ENCODE measurements around the gene CD79B. TPM values are rescaled to one million over a fixed set of nuclear protein-coding genes. Genes with fewer than 3 reads are reported as not detected.

Gene CD79B
- total RNA-seq (2013; cell fraction: nucleolus; rRNA removed), result 85.7 and 88.0 TPM in 2 replicates
- total RNA-seq (2014; rRNA removed) (95.9 and 99.0 TPM in 2 replicates), total RNA-seq (2014; rRNA removed; fragmentation: Illumina TruSeq; extraction: Trizol) (59.0 and 63.4 TPM in 2 replicates), total RNA-seq (2021) (102 and 113 TPM in 2 replicates), polyA plus RNA-seq (2011; rRNA removed) (82.8 and 148 TPM in 2 replicates), polyA plus RNA-seq (2014; fragmentation: Illumina TruSeq; extraction: Trizol) (52.1 and 60.2 TPM in 2 replicates), polyA plus RNA-seq (2014; fragmentation: Nextera tagmentation; extraction: Ambion mirVana) (10 to 100 TPM; 17.5 to 48.8 TPM), polyA plus RNA-seq (2014; rRNA removed) (91.4 and 98.4 TPM in 2 replicates), polyA plus RNA-seq (2016; fragmentation: Nextera tagmentation; extraction: Ambion mirVana) (10 to 100 TPM; 77.5 to 80.6 TPM), polyA minus RNA-seq (2011; rRNA and poly(A)+ RNA removed) (126 and 145 TPM in 2 replicates), Bru-seq, nascent RNA (percentile 89 among the genes with signal in this experiment), BruChase-seq, experiment 1, labeled RNA remaining after a 6-hour chase (percentile 86 among the genes with signal in this experiment), BruChase-seq, experiment 2, labeled RNA remaining after a 2-hour chase (percentile 89 among the genes with signal in this experiment)
- polyA plus RNA-seq (2011; ENCODE audit: low read depth), result 31.4 TPM
- 165 and 226 TPM in 2 replicates for polyA plus RNA-seq (2011; cell fraction: cytosol; rRNA removed)
- polyA plus RNA-seq (2011; cell fraction: nucleus; rRNA removed), result 146 and 158 TPM in 2 replicates
- polyA plus RNA-seq (2012), result 69.4 and 81.8 TPM in 2 replicates
- 27.8 and 33.7 TPM in 2 replicates for polyA minus RNA-seq (2011; cell fraction: cytosol; rRNA and poly(A)+ RNA removed)
- polyA minus RNA-seq (2011; cell fraction: nucleus; rRNA and poly(A)+ RNA removed), result 86.2 and 114 TPM in 2 replicates
- long read RNA-seq, experiment 1, transcript CD79B-201 (6 exons, 1,269 nt), result minor isoform, 40 of 112 reads
- long read RNA-seq, experiment 1, transcript CD79B-203 (6 exons, 1,254 nt), result major isoform, 52 of 112 reads
- long read RNA-seq, experiment 1, partial matches to known transcripts, result 3 of 112 reads
- long read RNA-seq, experiment 1, other reads (novel, unspliced or antisense), result 11 of 112 reads
- long read RNA-seq, experiment 2, transcript CD79B-203 (6 exons, 1,254 nt), result major isoform, 85 of 189 reads
- long read RNA-seq, experiment 2, transcript CD79B-201 (6 exons, 1,269 nt), result minor isoform, 83 of 189 reads
- long read RNA-seq, experiment 2, partial matches to known transcripts, result 6 of 189 reads
- long read RNA-seq, experiment 2, other reads (novel, unspliced or antisense), result 10 of 189 reads

DNA sequence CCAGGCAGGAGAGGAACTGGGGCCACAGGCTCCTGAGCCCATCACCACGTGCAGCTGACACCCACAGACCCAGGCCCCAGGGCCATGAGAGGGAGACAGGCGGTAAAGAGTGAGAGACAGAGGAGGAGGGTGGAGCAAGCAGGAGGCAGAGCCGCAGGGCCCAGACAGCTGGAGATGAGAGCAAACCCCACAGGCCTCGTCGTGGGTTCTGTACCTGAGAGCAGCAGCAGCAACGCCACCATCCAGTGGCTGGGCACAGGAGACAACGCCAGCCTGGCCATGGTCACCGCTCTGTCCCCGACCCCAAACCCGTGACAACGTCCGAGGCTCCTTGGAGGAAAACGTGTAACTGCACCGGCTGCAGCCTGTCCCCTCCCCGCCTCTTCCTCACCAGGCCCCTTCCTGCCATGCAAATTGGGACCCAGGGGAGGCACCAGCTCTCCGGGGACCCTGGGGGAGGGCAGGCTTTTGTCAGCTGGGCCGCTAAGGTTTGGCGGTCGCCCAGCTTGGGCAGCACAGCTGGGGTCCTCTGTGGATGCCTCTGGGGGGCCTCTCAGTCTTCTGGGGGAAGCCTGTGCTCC lies at the start of gene CD79B:
Gene CD79B (minus strand): TSS at position 351 of the 581 bp plus-strand sequence. CDS start 70 bp downstream, at position 281.
- POLR2A ChIA-PET, result interaction anchor here (0.6 to 5.9 kb wide), 12 partner anchors 10 to 202 kb away, joined by 3 to 68 read pairs (median 5); partner anchors contain the start of genes ERN1 and ICAM2
- no peaks in the 10 kb centered on the region for H4K20me1 ChIP-seq (ENCODE audit: control insufficient read depth, insufficient read depth)
- SMC1A ChIA-PET (ENCODE audit: uncharacterized antibody, unreplicated experiment), result interaction anchor here (0.7 to 9.0 kb wide), 11 partner anchors 12 to 202 kb away, joined by 3 to 111 read pairs (median 6); partner anchors contain the start of genes GH1 and ICAM2
- no peaks in the 10 kb centered on the region for H3K9me3 ChIP-seq (replicated peaks; ENCODE audit: control insufficient read depth, insufficient read depth, low read length)
- H3K4me3 ChIP-seq, result peak within 1 kb of the TSS; percentile 98
- in situ Hi-C loops (cut with MboI), result no loop called here
- BruUV-seq (replicated peaks), result no TSS peak
- H3K36me3 ChIP-seq (ENCODE audit: control insufficient read depth in 2 of 2, insufficient read depth in 2 of 2, low read length in 1 of 2), result peaks cover 7 to 11% of the 10 kb centered on the region in 2 experiments; a peak in 2 of 4 replicates
- no peaks in the 10 kb centered on the region for H3K27me3 ChIP-seq (replicated peaks in 1 of 2; ENCODE audit: control insufficient read depth in 2 of 2, insufficient read depth in 2 of 2, low read length in 1 of 2)
- peak; percentile 88 for ATAC-seq
- peak; percentile 61 for FAIRE-seq
- H3K79me2 ChIP-seq (ENCODE audit: control insufficient read depth, insufficient read depth, low read length), result peaks cover 32% of the 10 kb centered on the region
- RAD21 ChIA-PET (ENCODE audit: unreplicated experiment), result interaction anchor here (0.7 to 9.0 kb wide), 15 partner anchors 12 to 331 kb away, joined by 3 to 130 read pairs (median 5); partner anchors contain the start of genes GH1, ICAM2 and TEX2
- DNase-seq (ENCODE audit: low read depth, low spot score), result no peak
- H3K4me2 ChIP-seq (ENCODE audit: control insufficient read depth, insufficient read depth), result peak within 1 kb of the TSS; percentile 98
- H3K27ac ChIP-seq (ENCODE audit: control insufficient read depth, insufficient read depth), result peak within 1 kb of the TSS; percentile 89
- intact Hi-C loops (cut with micrococcal nuclease; ENCODE audit: unreplicated experiment), result no loop called here
- peak within 1 kb of the TSS; percentile 72 for H2AFZ ChIP-seq (ENCODE audit: control insufficient read depth, low read depth, low read length)
- CTCF ChIA-PET, result interaction anchor here (0.6 to 8.7 kb wide), 19 partner anchors 10 to 480 kb away, joined by 3 to 153 read pairs (median 4); partner anchors contain the start of genes GH1 and ICAM2
- peak within 1 kb of the TSS; percentile 86 for H3K9ac ChIP-seq (ENCODE audit: control insufficient read depth, insufficient read depth, low read length)
- peaks cover 46% of the 10 kb centered on the region for H3K4me1 ChIP-seq (ENCODE audit: control insufficient read depth, insufficient read depth, low read length)
- WGBS (ENCODE audit: insufficient coverage, insufficient replicate concordance, low lambda C conversion rate, missing lambda C conversion rate), result 1% methylated on average over 19 of the region's 19 CpGs
- TF ChIP-seq RELA (IDR thresholded peaks at IDR 0.05; ENCODE audit: borderline replicate concordance, partially characterized antibody), result peak; percentile 27
- TF ChIP-seq MTA3 (IDR thresholded peaks at IDR 0.05; ENCODE audit: borderline replicate concordance, low read length), result no peak; the same call in 1 of the 2 replicates
- TF ChIP-seq LARP7 (IDR thresholded peaks at IDR 0.05), result no peak
- peak; percentile 36; the same call in 1 of the 2 replicates for TF ChIP-seq CHD1 (IDR thresholded peaks at IDR 0.05; ENCODE audit: low read depth, low read length)
- TF ChIP-seq SP1 (IDR thresholded peaks at IDR 0.05; ENCODE audit: low read depth, low read length), result peak; percentile 61
- peak; percentile 47; the same call in 1 of the 2 replicates for TF ChIP-seq TAF1 (IDR thresholded peaks at IDR 0.05; ENCODE audit: borderline replicate concordance, low read depth, low read length)
- no peak for TF ChIP-seq TCF7 (IDR thresholded peaks at IDR 0.05; ENCODE audit: borderline replicate concordance)
- TF ChIP-seq CEBPB (IDR thresholded peaks at IDR 0.05; ENCODE audit: borderline replicate concordance in 1 of 2, low read depth in 2 of 2, low read length in 2 of 2), result no peak
- no peak for TF ChIP-seq NFIC (IDR thresholded peaks at IDR 0.05; ENCODE audit: low read depth, low read length)
- peak; percentile 100 for TF ChIP-seq MEF2B (IDR thresholded peaks at IDR 0.05; ENCODE audit: partially characterized antibody, poor library complexity, severe bottlenecking)
- peak; percentile 86 for TF ChIP-seq YBX1 (IDR thresholded peaks at IDR 0.05)
- TF ChIP-seq ASH2L (IDR thresholded peaks at IDR 0.05; ENCODE audit: borderline replicate concordance, low read depth), result no peak
- TF ChIP-seq, protein P1, sequence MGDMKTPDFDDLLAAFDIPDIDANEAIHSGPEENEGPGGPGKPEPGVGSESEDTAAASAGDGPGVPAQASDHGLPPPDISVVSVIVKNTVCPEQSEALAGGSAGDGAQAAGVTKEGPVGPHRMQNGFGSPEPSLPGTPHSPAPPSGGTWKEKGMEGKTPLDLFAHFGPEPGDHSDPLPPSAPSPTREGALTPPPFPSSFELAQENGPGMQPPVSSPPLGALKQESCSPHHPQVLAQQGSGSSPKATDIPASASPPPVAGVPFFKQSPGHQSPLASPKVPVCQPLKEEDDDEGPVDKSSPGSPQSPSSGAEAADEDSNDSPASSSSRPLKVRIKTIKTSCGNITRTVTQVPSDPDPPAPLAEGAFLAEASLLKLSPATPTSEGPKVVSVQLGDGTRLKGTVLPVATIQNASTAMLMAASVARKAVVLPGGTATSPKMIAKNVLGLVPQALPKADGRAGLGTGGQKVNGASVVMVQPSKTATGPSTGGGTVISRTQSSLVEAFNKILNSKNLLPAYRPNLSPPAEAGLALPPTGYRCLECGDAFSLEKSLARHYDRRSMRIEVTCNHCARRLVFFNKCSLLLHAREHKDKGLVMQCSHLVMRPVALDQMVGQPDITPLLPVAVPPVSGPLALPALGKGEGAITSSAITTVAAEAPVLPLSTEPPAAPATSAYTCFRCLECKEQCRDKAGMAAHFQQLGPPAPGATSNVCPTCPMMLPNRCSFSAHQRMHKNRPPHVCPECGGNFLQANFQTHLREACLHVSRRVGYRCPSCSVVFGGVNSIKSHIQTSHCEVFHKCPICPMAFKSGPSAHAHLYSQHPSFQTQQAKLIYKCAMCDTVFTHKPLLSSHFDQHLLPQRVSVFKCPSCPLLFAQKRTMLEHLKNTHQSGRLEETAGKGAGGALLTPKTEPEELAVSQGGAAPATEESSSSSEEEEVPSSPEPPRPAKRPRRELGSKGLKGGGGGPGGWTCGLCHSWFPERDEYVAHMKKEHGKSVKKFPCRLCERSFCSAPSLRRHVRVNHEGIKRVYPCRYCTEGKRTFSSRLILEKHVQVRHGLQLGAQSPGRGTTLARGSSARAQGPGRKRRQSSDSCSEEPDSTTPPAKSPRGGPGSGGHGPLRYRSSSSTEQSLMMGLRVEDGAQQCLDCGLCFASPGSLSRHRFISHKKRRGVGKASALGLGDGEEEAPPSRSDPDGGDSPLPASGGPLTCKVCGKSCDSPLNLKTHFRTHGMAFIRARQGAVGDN (IDR thresholded peaks at IDR 0.05), result peak; percentile 46; the same call in 1 of the 2 replicates
- TF ChIP-seq POLR2AphosphoS2 (IDR thresholded peaks at IDR 0.05; ENCODE audit: low read depth, low read length), result peak; percentile 83

Data from GM12878 (cell line).